ENCODE results near the gene DAAM2. TPM values are rescaled to one million over a fixed set of nuclear protein-coding genes. Genes with fewer than 3 reads are reported as not detected.

Gene DAAM2
- total RNA-seq, 4 donors from 2014 or later: 11.0 to 43.3 (median 26.4) TPM

DNA sequence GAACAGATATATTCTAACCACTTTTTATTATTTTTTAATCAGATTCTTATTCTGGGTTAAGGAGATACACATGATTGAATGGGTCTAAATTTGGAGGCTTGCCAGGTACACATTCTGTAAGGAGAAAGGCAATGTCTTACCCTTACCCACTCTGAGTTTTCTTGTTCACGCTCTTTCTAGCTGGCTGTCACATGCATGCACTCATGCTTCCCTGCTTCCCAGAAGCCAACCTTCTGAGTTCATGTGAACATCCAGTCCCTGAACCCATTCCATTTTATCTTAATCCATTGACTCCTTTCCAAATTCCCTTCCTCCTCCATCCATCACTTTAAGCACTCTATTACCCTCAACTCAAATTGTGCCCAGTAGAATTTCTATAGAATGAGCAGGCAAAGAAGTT is 159.5 kb downstream of the DAAM2 start:
- H3K9me3 ChIP-seq: no peaks in the 10 kb centered on the region
- H3K4me3 ChIP-seq: no peak overlapping the region
- no peak for TF ChIP-seq POLR2A (IDR thresholded peaks at IDR 0.05)
- TF ChIP-seq, protein P1, sequence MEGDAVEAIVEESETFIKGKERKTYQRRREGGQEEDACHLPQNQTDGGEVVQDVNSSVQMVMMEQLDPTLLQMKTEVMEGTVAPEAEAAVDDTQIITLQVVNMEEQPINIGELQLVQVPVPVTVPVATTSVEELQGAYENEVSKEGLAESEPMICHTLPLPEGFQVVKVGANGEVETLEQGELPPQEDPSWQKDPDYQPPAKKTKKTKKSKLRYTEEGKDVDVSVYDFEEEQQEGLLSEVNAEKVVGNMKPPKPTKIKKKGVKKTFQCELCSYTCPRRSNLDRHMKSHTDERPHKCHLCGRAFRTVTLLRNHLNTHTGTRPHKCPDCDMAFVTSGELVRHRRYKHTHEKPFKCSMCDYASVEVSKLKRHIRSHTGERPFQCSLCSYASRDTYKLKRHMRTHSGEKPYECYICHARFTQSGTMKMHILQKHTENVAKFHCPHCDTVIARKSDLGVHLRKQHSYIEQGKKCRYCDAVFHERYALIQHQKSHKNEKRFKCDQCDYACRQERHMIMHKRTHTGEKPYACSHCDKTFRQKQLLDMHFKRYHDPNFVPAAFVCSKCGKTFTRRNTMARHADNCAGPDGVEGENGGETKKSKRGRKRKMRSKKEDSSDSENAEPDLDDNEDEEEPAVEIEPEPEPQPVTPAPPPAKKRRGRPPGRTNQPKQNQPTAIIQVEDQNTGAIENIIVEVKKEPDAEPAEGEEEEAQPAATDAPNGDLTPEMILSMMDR (IDR thresholded peaks at IDR 0.05): no peak
- no peaks in the 10 kb centered on the region for H3K4me1 ChIP-seq
- H3K36me3 ChIP-seq: no peaks in the 10 kb centered on the region
- peak overlapping the region in 1 of 2 donors; percentile 22 for H3K27ac ChIP-seq
- no peak for DNase-seq
- intact Hi-C loops (cut with DNase I; ENCODE audit: low total_unique reads): no loop called here
- no peaks in the 10 kb centered on the region for H3K27me3 ChIP-seq

DNA sequence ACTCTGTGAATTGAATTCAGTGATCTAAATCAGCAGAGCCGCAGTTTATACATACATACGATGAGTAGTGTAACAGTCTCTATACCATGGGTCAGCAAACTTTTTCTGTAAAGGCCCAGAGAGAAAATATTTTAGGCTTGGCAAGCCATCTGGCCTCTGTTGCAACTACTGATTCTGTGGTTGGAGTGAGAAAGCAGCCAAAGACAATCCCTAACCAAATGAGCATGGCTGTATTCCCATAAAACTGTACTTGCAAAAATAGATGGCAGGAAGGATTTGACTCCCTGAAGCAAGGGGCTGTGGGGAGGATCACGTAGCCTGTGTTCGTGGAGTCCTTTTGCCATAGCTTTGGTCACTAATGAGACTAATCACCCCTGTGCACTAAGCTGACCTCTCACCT is 160.0 kb downstream of the DAAM2 start:
- Histone ChIP-seq H3K36me3 (no peaks in the 10 kb centered on the region), H3K9me3 (no peaks in the 10 kb centered on the region), H3K27me3 (no peaks in the 10 kb centered on the region), H3K27ac (peak overlapping the region in 1 of 2 donors; percentile 22), H3K4me1 (no peaks in the 10 kb centered on the region), H3K4me3 (no peak overlapping the region)
- DNase-seq: no peak
- TF ChIP-seq, protein P1 (IDR thresholded peaks at IDR 0.05): no peak
- TF ChIP-seq POLR2A (IDR thresholded peaks at IDR 0.05): no peak
- intact Hi-C loops (cut with DNase I; ENCODE audit: low total_unique reads): no loop called here

DNA sequence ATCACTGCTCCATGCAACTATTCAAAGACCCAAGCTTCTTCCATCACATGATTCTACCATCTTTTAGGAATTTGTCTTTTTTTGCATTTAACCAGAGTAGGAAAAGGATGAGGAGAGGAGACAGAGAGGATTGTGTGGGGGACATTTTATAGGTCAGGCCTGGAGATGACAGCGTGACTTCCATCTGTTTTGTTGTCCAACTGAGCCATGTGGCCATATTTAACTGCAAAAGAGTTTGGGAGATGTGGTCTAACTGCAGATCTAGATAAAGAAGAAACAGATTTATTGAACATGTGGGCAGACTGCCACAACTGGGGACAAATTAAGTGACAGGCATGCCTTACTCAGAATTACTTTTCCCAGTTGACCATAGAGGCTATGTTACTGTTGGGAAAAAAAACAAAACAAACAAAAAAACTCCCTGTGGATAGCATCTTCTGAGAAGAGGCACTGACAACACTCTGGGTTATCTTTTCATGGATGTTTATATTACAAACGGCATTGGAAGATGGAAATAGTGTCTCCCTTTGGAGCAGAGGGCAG is 161.0 kb downstream of the DAAM2 start:
- no peak for DNase-seq
- intact Hi-C loops (cut with DNase I; ENCODE audit: low total_unique reads): no loop called here
- H3K36me3 ChIP-seq: no peaks in the 10 kb centered on the region

More for the DNA sequence above, 161.0 kb downstream of the DAAM2 start:
- Histone ChIP-seq H3K27ac (no peak overlapping the region), H3K27me3 (no peaks in the 10 kb centered on the region), H3K9me3 (no peaks in the 10 kb centered on the region), H3K4me1 (no peaks in the 10 kb centered on the region), H3K4me3 (no peak overlapping the region)
- TF ChIP-seq, protein P1 (IDR thresholded peaks at IDR 0.05): no peak
- TF ChIP-seq POLR2A (IDR thresholded peaks at IDR 0.05): no peak

Other genes starting within 250 kb of the DAAM2 start
- 1 to 10 TPM in 2 of 4 donors, under 1 TPM in 1, not detected in 1; 0.26 to 1.8 (median 1.6) TPM for gene KIF6, start 67.0 kb upstream of the DAAM2 start, total RNA-seq
- gene MOCS1, start 142.1 kb downstream of the DAAM2 start, total RNA-seq: 10 to 100 TPM; 10.2 to 58.9 (median 20.3) TPM